Astrocyte (in vitro differentiated cells and primary cell): ENCODE data around the gene LRP11. TPM values are rescaled to one million over a fixed set of nuclear protein-coding genes. Genes with fewer than 3 reads are reported as not detected.

Source experiments
- DNase-seq: peaks from one replicate; pipeline ENCODE4 v3.0.0-alpha.2; 2010; ENCODE audit warnings: low read depth
- FAIRE-seq: peaks from 2 replicates; lab custom pipeline; 2011; peaks lifted over from hg19 to GRCh38; lab: Jason Lieb, UNC
- H2AFZ ChIP-seq: 2 replicates; pipeline ENCODE4 v1.6.0; 2012; ENCODE audit warnings: low read depth, low read length, inconsistent platforms
- H3K27ac ChIP-seq: 2 replicates; pipeline ENCODE4 v1.5.1; 2011; ENCODE audit warnings: low read depth, low read length, inconsistent platforms
- H3K27me3 ChIP-seq: 2 replicates; pipeline ENCODE4 v1.6.0; 2011; ENCODE audit warnings: low read length, inconsistent platforms; ENCODE audit not compliant: insufficient read depth
- H3K36me3 ChIP-seq: 2 replicates; pipeline ENCODE4 v1.5.1; 2011; ENCODE audit warnings: low read length, inconsistent platforms; ENCODE audit not compliant: insufficient read depth
- H3K4me1 ChIP-seq: 2 replicates; pipeline ENCODE4 v1.5.1; 2011; ENCODE audit warnings: low read length, inconsistent platforms; ENCODE audit not compliant: insufficient read depth
- H3K4me2 ChIP-seq: 2 replicates; pipeline ENCODE4 v1.6.0; 2012; ENCODE audit warnings: low read length, inconsistent platforms
- H3K4me3 ChIP-seq: 2 replicates; pipeline ENCODE4 v1.5.1; 2011; ENCODE audit warnings: low read depth, mild to moderate bottlenecking, low read length, inconsistent platforms; ENCODE audit not compliant: insufficient read depth
- H3K79me2 ChIP-seq: 2 replicates; pipeline ENCODE4 v1.6.0; 2012; ENCODE audit warnings: mild to moderate bottlenecking, low read length, inconsistent platforms; ENCODE audit not compliant: insufficient read depth
- H3K9ac ChIP-seq: 2 replicates; pipeline ENCODE4 v1.6.0; 2012; ENCODE audit warnings: mild to moderate bottlenecking, low read length, inconsistent platforms
- H3K9me3 ChIP-seq: 2 replicates; pipeline ENCODE4 v1.5.1; 2012; ENCODE audit warnings: low read depth, mild to moderate bottlenecking, low read length, inconsistent platforms; ENCODE audit not compliant: insufficient read depth
- H4K20me1 ChIP-seq: 2 replicates; pipeline ENCODE4 v1.6.0; 2012; ENCODE audit warnings: low read length, inconsistent platforms; ENCODE audit not compliant: insufficient read depth
- H3K27ac Mint-ChIP-seq: one replicate; pipeline ENCODE4 v1.8.0; 2021; ENCODE audit warnings: mild to moderate bottlenecking, mixed read lengths; ENCODE audit not compliant: unreplicated experiment
- H3K27me3 Mint-ChIP-seq: one replicate; pipeline ENCODE4 v1.8.0; 2021; ENCODE audit warnings: low read depth, mixed read lengths; ENCODE audit not compliant: unreplicated experiment
- H3K36me3 Mint-ChIP-seq: one replicate; pipeline ENCODE4 v1.8.0; 2021; ENCODE audit warnings: low read depth, mixed read lengths; ENCODE audit not compliant: unreplicated experiment
- H3K4me1 Mint-ChIP-seq: one replicate; pipeline ENCODE4 v1.8.0; 2021; ENCODE audit warnings: low read depth, mixed read lengths; ENCODE audit not compliant: unreplicated experiment
- H3K4me3 Mint-ChIP-seq: one replicate; pipeline ENCODE4 v1.8.0; 2021; ENCODE audit warnings: mild to moderate bottlenecking, moderate library complexity, mixed read lengths; ENCODE audit not compliant: unreplicated experiment
- H3K9me3 Mint-ChIP-seq: one replicate; pipeline ENCODE4 v1.8.0; 2021; ENCODE audit warnings: mild to moderate bottlenecking, mixed read lengths; ENCODE audit not compliant: unreplicated experiment
- EZH2 ChIP-seq: IDR thresholded peaks from 2 replicates; pipeline ENCODE4 v1.6.1; 2012; ENCODE audit warnings: mild to moderate bottlenecking, low read length, inconsistent platforms; ENCODE audit not compliant: insufficient read depth
- total RNA-seq: library from RNA; stranded (reverse); gene quantifications from 2 replicates; pipeline ENCODE4 v1.2.1, GENCODE V29; 2021
- TF ChIP-seq, protein P1 (sequence below): IDR thresholded peaks from 2 replicates; pipeline ENCODE4 v1.5.1; 2011; ENCODE audit warnings: low read depth, mild to moderate bottlenecking, inconsistent platforms, low read length, moderate library complexity; ENCODE audit not compliant: insufficient read depth

Gene LRP11
- total RNA-seq, 1 donor from 2014 or later = 24.2 TPM

DNA sequence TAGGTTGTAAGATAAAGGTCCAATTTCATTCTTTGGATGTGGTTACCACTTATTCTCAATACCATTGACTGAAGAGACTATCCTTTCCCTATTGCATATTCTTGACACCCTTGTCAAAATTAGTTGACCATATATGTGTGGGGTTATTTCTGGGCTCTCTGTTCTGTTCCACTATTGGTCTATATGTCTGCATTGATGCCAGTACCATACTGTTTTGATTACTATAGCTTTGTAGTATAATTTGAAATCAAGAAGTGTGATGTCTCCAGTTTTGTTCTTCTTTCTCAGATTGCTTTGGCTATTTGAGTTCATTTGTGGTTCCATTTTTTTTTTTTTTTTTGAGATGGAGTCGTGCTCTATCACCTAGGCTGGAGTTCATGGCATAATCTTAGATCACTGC, 8.1 kb upstream of the LRP11 start:
- Mint-ChIP-seq H3K27me3 (no peaks in the 10 kb centered on the region), H3K9me3 (peaks cover 2% of the 10 kb centered on the region), H3K27ac (no peak overlapping the region), H3K36me3 (no peaks in the 10 kb centered on the region), H3K4me1 (peaks cover 5% of the 10 kb centered on the region), H3K4me3 (no peak overlapping the region)
- Histone ChIP-seq H4K20me1 (no peaks in the 10 kb centered on the region), H3K4me1 (no peaks in the 10 kb centered on the region), H3K27ac (no peak overlapping the region), H2AFZ (no peak overlapping the region), H3K36me3 (no peaks in the 10 kb centered on the region), H3K79me2 (no peaks in the 10 kb centered on the region), H3K9ac (no peak overlapping the region), H3K4me3 (no peak overlapping the region), H3K27me3 (peaks cover 3% of the 10 kb centered on the region), H3K4me2 (no peak overlapping the region), H3K9me3 (no peaks in the 10 kb centered on the region)
- DNase-seq (no peak), FAIRE-seq (no peak)
- TF ChIP-seq EZH2 = no peak
- TF ChIP-seq, protein P1, sequence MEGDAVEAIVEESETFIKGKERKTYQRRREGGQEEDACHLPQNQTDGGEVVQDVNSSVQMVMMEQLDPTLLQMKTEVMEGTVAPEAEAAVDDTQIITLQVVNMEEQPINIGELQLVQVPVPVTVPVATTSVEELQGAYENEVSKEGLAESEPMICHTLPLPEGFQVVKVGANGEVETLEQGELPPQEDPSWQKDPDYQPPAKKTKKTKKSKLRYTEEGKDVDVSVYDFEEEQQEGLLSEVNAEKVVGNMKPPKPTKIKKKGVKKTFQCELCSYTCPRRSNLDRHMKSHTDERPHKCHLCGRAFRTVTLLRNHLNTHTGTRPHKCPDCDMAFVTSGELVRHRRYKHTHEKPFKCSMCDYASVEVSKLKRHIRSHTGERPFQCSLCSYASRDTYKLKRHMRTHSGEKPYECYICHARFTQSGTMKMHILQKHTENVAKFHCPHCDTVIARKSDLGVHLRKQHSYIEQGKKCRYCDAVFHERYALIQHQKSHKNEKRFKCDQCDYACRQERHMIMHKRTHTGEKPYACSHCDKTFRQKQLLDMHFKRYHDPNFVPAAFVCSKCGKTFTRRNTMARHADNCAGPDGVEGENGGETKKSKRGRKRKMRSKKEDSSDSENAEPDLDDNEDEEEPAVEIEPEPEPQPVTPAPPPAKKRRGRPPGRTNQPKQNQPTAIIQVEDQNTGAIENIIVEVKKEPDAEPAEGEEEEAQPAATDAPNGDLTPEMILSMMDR = no peak

DNA sequence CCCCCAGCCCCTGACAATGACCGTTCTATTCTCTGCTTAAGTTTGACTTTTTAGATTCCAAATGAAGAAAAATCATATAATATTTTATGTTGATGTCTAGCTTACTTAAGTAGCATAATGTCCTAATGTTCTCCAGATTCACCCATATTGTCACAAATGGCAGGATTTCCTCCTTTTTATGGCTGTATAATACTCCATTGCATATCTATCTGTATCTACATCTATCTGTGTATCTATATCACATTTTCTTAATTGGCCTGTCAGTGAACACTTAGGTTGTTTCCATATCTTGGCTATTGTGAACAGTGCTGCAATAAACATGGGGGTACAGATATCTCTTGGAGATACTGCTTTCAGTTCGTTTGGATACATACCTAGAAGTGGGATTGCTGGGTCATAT, 7.0 kb upstream of the LRP11 start:
- H3K9me3 Mint-ChIP-seq = peaks cover 2% of the 10 kb centered on the region
- H3K27ac ChIP-seq = no peak overlapping the region
- H2AFZ ChIP-seq = no peak overlapping the region
- no peaks in the 10 kb centered on the region for H3K36me3 Mint-ChIP-seq
- peaks cover 5% of the 10 kb centered on the region for H3K4me1 Mint-ChIP-seq
- no peaks in the 10 kb centered on the region for H3K79me2 ChIP-seq
- no peak overlapping the region for H3K4me3 Mint-ChIP-seq
- no peaks in the 10 kb centered on the region for H3K27me3 ChIP-seq
- no peak overlapping the region for H3K4me2 ChIP-seq
- no peak overlapping the region for H3K9ac ChIP-seq
- DNase-seq (no peak), FAIRE-seq (no peak)
- no peaks in the 10 kb centered on the region for H3K36me3 ChIP-seq
- no peaks in the 10 kb centered on the region for H4K20me1 ChIP-seq
- H3K4me3 ChIP-seq = no peak overlapping the region
- TF ChIP-seq, protein P1 = no peak
- TF ChIP-seq EZH2 = no peak
- no peaks in the 10 kb centered on the region for H3K4me1 ChIP-seq
- no peaks in the 10 kb centered on the region for H3K9me3 ChIP-seq
- no peak overlapping the region for H3K27ac Mint-ChIP-seq
- H3K27me3 Mint-ChIP-seq = no peaks in the 10 kb centered on the region

DNA sequence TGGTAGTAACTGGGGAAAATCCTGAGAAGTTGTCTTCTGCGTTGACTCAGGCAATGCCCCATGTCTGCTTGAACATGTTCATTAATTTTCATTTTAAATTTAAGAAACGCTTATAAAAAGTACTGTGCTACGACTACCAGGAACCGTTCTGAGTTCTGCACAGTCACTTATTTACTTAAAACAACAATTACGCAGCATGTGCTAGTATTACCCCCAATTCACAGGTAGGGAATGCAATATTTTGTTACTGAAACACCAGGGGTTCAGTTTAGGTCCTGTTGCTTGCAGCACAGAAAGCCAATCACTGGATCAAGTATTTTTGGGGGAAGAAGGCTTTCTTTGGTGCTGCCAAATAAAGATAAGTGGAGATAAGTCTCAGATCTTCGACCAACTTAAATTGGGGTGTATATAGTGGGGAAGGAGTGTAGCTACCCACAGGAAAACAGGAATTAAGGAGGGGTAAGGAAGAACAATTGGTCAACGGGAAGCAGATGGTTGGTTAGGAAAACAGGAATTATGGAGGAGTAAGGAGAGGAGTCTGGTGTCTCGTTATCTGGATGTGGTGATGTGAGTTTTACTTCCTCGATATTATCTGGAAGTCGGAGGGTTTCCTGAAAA, 5.2 kb upstream of the LRP11 start:
- no peak overlapping the region for H3K27ac Mint-ChIP-seq
- Histone ChIP-seq H3K4me3 (no peak overlapping the region), H3K79me2 (no peaks in the 10 kb centered on the region), H3K9ac (no peak overlapping the region), H3K27ac (no peak overlapping the region), H3K4me1 (peaks cover 2% of the 10 kb centered on the region), H3K27me3 (no peaks in the 10 kb centered on the region), H4K20me1 (no peaks in the 10 kb centered on the region), H3K4me2 (no peak overlapping the region), H3K36me3 (no peaks in the 10 kb centered on the region), H3K9me3 (no peaks in the 10 kb centered on the region), H2AFZ (no peak overlapping the region)
- DNase-seq (no peak), FAIRE-seq (no peak)
- TF ChIP-seq EZH2 = no peak
- TF ChIP-seq, protein P1 = no peak
- H3K4me3 Mint-ChIP-seq = no peak overlapping the region
- H3K36me3 Mint-ChIP-seq = no peaks in the 10 kb centered on the region
- H3K9me3 Mint-ChIP-seq = peaks cover 2% of the 10 kb centered on the region
- peaks cover 5% of the 10 kb centered on the region for H3K4me1 Mint-ChIP-seq
- H3K27me3 Mint-ChIP-seq = no peaks in the 10 kb centered on the region
